NOMO-1 treated with dmso at 0.1 percent for 144 hours (cell line): Measurements from ENCODE around the gene CCDC200.
"Not testable (repeated sequence)": the region's sequence is repeated elsewhere in the genome, so short reads cannot be mapped to it uniquely, and the experiment has no call there.

ENCODE experiments used
- DNase-seq: peaks from one replicate; lab custom pipeline; 2025; ENCODE audit not compliant: unreplicated experiment; lab: John Stamatoyannopoulos, UW

The CCDC200 gene

GRCh38 chr17:43216762-43217613 is 11.4 kb downstream of the CCDC200 start:
- no peak for DNase-seq

DNA sequence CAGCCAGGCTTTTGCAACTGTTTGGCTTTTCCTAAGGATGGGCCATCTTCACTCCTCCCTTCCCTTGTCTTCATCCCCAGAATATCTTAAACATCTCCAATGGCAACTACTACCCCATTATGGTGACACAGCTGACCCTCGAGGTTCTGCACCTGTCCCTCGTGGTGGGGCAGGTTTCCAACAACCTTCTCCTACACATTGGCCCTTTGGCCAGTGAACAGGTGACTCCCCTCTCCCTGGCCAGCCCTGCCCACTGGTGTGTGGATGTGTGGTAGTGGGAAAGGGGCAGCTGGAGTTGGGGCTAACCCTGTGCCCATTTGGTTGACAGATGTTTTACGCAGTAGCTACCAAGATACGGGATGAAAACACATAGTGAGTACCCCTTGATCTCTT is 12.1 kb downstream of the CCDC200 start:
- DNase-seq = no peak

- no peak for DNase-seq
Measured at GRCh38 chr17:43215341-43215740, 13.1 kb downstream of the CCDC200 start.

DNA sequence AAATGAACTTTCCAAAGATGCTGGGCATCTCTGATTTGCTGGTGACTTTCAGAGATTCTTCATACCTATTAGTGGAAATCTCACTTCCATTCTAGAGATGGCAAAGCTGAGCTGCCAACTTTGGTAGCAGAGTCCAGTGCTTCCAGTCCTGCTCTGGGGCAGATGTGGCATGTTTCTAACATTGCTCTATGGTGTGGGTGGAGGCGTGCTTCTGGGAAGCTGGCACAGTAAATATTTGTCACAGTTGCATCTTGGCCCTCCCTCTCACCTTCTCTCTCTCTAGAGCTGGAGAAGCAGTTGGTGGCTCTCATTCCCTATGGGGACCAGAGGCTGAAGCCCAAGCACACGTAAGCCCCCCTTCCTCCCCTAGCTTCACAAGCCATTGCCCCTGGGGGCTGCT is 14.9 kb downstream of the CCDC200 start:
- DNase-seq = no peak

- peak; percentile 13 for DNase-seq
Measured at GRCh38 chr17:43212641-43213490, 15.6 kb downstream of the CCDC200 start.

DNA sequence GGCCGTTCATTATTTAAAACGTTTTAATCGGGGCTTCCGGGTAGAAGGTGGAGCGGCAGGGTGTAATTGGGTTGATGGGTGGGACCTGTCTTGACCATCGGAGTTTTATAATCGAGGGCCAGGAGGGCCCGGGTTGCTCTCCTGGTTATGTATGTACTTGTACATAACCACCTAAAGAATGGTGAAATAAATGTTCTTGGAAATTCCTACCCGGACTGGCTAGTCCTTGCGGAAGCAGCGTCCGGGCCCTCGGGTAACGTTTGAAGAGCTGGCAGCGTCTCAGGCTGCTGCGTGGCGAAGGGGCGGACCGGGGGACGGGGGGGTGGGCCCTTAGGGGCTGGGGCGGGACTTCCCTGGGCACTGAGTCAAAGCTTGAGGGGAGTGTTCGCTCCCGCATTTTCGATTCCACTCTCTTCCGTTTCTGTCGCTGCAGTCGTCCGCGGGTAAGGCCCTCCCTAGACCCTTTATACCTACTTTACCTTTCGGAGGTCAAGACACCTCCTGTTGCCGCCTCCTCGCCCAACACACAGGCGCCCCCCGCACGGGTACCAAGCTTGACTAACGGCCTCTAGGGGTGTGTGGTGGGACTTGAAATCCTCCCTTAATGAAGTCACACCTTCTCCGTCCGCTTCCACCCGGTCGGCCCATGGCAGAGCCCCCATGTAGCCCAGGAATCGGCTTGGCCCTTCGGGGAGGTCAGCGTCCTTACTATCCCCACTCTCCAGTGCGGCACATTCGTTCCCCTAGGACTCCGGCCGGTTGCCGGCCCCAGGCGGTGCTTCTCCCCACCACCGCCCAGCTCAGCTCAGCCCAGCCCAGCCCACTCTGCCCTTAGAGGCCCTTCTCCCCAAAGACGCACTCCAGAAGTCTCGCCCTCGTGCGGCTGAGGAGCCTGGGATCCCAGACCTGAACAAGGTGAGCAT is 16.7 kb downstream of the CCDC200 start, which contains the start of gene TMEM106A:
TMEM106A (plus strand) TSS at position 396 of the 923 bp plus-strand sequence. CDS start 1,167 bp downstream, outside the sequence.
- peak; percentile 61 for DNase-seq

DNA sequence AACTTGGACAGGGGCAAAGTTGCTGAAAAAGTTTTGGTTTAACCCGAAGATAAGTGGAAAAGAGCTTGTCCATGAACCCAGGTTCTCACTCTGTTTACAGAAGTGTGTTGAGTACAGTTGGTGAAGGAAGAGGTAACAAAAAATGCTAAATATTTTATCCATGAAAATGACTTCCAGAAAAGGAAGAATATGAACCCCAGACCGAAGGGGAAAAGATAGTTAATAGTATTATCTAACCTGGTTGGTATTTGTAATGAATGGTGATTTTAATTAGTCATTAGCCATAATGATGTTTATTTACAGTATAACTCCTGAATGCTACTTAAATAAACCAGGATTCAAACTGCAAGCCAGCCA is 17.3 kb downstream of the CCDC200 start:
- DNase-seq = peak; percentile 3

GRCh38 chr17:43210576-43210975 is 17.8 kb downstream of the CCDC200 start:
- DNase-seq = no peak

DNA sequence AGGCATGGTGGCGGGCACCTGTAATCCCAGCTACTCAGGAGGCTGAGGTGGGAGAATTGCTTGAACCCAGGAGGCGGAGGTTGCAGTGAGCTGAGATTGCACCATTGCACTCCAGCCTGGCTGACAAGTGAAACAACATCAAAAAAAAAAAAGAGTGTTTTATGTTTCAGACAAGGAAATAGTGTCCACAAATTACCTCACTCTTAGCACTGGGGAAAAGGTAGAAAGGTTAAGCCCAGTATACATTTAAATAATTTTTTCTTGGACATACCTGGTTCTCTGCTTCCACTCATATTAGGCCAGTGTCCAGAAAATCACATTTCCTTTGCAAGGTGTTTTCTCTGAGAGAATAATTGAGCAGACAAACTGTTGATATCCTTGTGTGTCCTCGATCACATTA is 25.4 kb downstream of the CCDC200 start:
- DNase-seq = not testable (repeated sequence)

DNA sequence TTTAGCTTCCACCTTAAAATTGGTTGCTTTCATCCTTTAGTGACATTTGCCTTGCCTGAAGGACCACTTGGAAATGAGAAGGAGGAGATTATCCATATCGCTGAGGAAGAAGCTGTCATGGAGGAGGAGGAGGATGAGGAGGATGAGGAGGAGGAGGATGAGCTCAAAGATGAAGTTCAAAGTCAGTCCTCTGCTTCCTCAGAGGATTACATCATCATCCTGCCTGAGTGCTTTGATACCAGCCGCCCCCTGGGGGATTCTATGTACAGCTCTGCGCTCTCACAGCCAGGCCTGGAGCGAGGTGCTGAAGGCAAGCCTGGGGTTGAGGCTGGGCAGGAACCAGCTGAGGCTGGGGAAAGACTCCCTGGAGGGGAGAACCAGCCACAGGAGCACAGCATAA is 28.3 kb downstream of the CCDC200 start:
- no peak for DNase-seq

- no peak for DNase-seq
Measured at GRCh38 chr17:43199633-43200032, 28.8 kb downstream of the CCDC200 start.

DNA sequence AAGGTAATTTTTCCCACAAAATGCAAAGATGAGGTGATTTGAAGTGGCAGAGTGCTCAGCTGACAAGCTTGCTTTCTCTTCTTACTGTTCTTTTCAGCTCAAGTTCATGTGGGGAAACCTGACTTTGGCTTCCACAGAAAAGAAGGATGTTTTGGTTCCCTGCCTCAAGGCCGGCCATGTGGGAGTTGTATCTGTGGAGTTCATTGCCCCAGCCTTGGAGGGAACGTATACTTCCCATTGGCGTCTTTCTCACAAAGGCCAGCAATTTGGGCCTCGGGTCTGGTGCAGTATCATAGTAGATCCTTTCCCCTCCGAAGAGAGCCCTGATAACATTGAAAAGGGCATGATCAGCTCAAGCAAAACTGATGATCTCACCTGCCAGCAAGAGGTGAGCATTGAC is 35.2 kb downstream of the CCDC200 start:
- no peak for DNase-seq

- not testable (repeated sequence) for DNase-seq
Measured at GRCh38 chr17:43186656-43187055, 41.8 kb downstream of the CCDC200 start.

DNA sequence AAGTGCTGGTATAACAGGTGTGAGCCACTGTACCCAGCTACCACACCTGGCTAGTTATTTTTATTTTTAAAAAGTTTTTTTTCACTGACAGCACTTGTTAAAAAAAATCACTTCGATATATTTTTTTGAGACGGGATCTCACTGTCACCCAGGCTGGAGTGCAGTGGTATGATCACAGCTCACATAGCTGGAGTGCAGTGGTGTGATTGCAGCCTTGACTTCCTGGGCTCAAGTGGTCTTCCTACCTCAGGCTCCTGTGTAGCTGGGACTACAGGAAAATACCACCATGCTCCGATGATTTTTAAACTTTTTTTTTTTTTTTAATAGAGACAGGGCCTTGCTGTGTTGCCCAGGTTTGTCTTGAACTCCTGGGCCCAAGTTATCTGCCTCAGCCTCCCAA is 44.5 kb downstream of the CCDC200 start:
- DNase-seq = no peak

- DNase-seq = no peak
Measured at GRCh38 chr17:43176119-43176570, 52.3 kb downstream of the CCDC200 start.

DNA sequence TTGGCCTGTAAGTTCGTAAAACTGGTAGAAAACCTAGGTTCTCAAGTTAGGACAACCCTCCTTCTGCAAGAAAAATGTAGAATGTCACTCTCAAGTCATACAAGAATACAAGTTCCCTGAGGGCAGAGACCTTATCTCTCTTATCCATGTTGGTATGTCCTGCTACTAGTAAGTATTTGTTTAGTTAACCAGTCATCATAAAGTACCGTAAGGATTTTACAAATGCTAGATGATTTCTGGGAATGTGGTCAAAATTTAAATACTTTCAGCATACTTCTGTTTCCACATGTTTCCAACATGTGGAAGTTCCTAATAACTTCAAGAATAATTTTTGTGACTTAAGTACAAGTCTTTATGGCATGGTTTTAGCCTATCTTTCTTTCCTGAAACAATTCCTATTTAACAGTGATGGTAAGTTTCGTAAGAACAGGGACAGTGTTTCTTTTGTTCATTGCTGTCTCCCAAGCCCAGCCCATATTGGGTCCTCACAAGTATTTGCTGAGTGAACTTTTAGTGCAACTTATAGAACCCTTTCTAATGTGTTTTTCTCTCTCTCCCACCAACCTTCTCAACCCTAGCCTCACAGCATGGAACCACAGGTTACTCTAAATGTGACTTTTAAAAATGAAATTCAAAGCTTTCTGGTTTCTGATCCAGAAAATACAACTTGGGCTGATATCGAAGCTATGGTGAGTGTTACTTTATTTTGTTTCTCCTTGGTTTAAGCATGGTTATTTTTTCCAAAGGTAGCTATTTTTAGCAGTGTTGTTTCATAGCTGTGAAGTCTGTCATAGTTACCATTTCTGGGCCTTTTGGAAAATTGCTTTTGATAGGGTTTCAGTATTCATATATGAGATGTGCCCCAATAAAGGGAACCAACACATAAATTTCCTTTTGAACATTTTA is 53.0 kb downstream of the CCDC200 start:
- no peak for DNase-seq

DNA sequence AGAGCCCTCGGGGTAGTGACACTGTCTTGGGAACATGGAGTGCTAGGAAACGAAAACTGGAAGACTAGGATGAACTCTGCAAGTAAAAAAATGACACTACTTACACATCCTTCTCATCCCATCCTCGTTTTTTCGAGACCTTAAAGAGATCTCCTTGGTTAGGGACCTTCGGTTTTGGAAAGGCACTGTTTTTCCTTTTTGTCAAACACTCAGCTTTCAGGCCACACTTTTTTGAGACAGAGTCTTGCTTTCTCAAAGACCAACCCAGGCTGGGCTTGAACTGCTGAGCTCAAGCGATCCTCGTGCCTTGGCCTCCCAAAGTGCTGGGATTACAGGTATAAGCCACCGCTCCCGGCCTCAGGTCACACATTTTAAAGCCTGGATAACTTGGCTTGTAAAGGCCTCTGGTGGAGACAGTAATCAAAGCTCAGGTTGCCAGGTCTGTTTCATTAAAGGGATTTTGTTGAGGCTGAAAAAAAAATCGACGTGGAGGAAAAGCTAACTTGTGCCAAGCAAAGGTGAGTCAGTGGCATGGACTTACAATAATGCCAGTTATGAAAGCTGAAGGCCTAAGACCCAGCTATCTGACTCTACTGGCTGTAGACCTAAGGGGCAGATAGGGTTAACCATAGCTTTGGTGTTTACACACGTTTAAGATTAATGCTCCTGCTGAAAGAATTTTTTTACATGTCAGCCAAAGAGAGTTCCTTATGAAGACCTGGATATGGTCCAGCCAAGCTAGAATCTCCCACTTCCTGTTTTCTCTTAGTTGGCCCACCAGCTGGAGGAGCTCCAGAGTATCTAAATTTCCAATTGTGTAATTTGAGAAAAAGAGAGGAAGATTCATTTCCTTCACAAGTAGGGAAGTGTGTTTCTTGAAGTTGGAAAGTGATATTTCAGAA is 56.6 kb downstream of the CCDC200 start:
- peak; percentile 34 for DNase-seq
